ENCODE results near the gene JPH2. TPM values are rescaled to one million over a fixed set of nuclear protein-coding genes. Genes with fewer than 3 reads are reported as not detected.

The JPH2 gene
- total RNA-seq, 1 experiment from 2014 or later: 4.8 TPM

- peak; percentile 66 for DNase-seq (ENCODE audit: low spot score)
Measured at GRCh38 chr20:44187772-44188709, 1.1 kb upstream of the JPH2 start.

GRCh38 chr20:44186674-44187053, 324 bp downstream of the JPH2 start:
- no peak for DNase-seq (ENCODE audit: low spot score)

- no peak for DNase-seq (ENCODE audit: low spot score)
Measured at GRCh38 chr20:44186201-44186600, 787 bp downstream of the JPH2 start.

GRCh38 chr20:44185574-44185973, 1.4 kb downstream of the JPH2 start:
- DNase-seq (ENCODE audit: low spot score): no peak

- DNase-seq (ENCODE audit: low spot score): no peak
Measured at GRCh38 chr20:44183282-44183681, 3.7 kb downstream of the JPH2 start.

GRCh38 chr20:44182863-44183262, 4.1 kb downstream of the JPH2 start:
- DNase-seq (ENCODE audit: low spot score): no peak

- DNase-seq (ENCODE audit: low spot score): no peak
Measured at GRCh38 chr20:44182135-44182765, 4.7 kb downstream of the JPH2 start.

GRCh38 chr20:44181611-44182010, 5.4 kb downstream of the JPH2 start:
- no peak for DNase-seq (ENCODE audit: low spot score)

- no peak for DNase-seq (ENCODE audit: low spot score)
Measured at GRCh38 chr20:44180814-44181213, 6.2 kb downstream of the JPH2 start.

- no peak for DNase-seq (ENCODE audit: low spot score)
Measured at GRCh38 chr20:44176833-44177534, 10.0 kb downstream of the JPH2 start.

GRCh38 chr20:44174996-44175765, 11.8 kb downstream of the JPH2 start:
- DNase-seq (ENCODE audit: low spot score): no peak

GRCh38 chr20:44173846-44174245, 13.1 kb downstream of the JPH2 start:
- no peak for DNase-seq (ENCODE audit: low spot score)

GRCh38 chr20:44173116-44173515, 13.9 kb downstream of the JPH2 start:
- no peak for DNase-seq (ENCODE audit: low spot score)

GRCh38 chr20:44172572-44172950, 14.4 kb downstream of the JPH2 start:
- no peak for DNase-seq (ENCODE audit: low spot score)

GRCh38 chr20:44171775-44172571, 15.0 kb downstream of the JPH2 start:
- DNase-seq (ENCODE audit: low spot score): no peak

- no peak for DNase-seq (ENCODE audit: low spot score)
Measured at GRCh38 chr20:44170816-44171410, 16.1 kb downstream of the JPH2 start.

- no peak for DNase-seq (ENCODE audit: low spot score)
Measured at GRCh38 chr20:44167736-44168135, 19.3 kb downstream of the JPH2 start.

GRCh38 chr20:44166477-44166876, 20.5 kb downstream of the JPH2 start:
- DNase-seq (ENCODE audit: low spot score): peak; percentile 60

GRCh38 chr20:44166008-44166407, 21.0 kb downstream of the JPH2 start:
- DNase-seq (ENCODE audit: low spot score): peak; percentile 43

GRCh38 chr20:44160133-44160532, 26.9 kb downstream of the JPH2 start:
- no peak for DNase-seq (ENCODE audit: low spot score)

GRCh38 chr20:44159711-44160110, 27.3 kb downstream of the JPH2 start:
- no peak for DNase-seq (ENCODE audit: low spot score)
